Inferior parietal cortex (tissue), 1 donor: ENCODE data around the gene LDLRAD4.
A peak's percentile ranks its signal among the peaks of the same experiment; 100 is the strongest.

Experiments used
- DNase-seq: peaks from one replicate; pipeline ENCODE4 v3.0.0-alpha.2; 2016; ENCODE audit errors: extremely low spot score

Gene LDLRAD4

DNA sequence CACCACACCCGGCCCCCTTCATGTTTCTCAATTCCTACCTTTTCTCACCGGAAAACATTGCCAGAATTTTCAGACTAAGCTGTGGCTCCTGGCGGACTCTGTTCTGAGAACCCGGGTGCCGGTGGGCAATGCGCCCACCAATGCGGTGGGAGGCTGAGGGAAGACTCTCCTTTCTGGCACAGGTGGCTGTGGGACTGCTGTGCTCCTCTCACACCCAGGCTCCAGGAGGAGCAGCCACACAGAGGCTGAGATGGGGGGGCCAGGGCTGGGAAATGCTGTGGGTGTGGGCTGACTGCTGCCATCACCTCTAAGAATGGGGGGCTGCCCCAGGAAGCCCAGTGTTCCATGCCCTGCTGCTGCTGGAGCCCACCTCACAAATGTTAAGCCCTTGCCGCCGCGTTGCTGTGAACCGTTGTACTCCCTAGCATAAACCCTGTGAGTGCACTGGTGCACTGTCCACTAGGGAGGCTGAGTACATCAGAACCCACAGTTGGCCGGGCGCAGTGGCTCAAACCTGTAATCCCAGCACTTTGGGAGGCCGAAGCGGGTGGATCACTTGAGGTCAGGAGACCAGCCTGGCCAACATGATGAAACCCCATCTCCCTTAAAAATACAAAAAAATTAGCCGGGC is 152.6 kb downstream of the LDLRAD4 start:
- no peak for DNase-seq

DNA sequence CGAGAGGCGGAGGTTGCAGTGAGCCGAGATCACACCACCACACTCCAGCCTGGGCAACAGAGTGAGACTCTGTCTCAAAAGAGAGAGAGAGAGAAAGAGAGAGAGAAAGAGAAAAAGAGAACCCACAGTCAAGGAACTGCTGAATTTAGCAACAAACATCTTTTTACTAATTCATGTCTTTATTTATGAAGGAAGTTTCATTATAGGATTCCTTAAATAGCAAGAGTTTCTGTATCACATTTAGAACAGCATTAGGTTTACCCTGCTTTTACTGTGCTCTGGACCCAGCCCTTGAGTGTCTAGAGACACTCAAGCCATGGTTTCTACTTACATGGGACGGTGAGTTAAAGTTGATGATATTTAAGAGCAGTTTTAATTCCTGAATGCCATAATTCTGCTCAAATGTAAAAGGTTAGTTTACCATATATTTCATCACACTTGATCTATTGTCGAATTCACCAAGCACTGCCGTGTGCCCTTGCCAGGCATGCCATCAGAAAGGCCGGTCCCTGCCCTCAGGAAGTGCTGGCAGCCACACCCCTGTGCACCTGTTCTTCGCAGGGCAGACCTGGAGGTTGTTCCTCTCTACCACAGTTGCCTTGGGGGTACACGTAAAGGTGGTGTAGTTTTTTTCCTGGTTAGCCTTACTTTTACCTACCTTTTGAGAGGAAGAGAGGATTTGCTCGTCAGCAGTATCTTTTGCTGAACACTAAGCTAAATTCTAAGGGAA is 153.3 kb downstream of the LDLRAD4 start:
- no peak for DNase-seq

DNA sequence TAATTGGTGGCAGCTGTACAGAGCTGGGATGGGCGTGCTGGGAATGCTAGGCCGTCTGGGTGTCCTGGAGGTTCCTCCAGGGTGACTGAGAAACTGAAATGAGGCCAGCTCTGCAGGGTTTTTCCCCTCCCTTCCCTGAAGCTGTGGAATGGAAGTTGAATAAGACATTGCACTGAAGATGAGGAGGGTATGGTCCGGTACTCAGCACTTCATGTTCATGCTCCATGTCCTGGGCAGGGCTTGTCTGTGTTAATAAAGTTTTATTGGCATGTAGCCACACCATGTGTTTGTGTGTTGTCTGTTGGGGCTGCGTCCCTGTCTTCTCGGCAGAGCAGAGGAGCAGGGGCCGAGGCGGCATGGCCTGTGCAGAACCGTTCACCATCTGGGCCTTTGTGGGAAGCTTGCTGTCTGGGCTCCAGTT is 154.0 kb downstream of the LDLRAD4 start:
- no peak for DNase-seq

DNA sequence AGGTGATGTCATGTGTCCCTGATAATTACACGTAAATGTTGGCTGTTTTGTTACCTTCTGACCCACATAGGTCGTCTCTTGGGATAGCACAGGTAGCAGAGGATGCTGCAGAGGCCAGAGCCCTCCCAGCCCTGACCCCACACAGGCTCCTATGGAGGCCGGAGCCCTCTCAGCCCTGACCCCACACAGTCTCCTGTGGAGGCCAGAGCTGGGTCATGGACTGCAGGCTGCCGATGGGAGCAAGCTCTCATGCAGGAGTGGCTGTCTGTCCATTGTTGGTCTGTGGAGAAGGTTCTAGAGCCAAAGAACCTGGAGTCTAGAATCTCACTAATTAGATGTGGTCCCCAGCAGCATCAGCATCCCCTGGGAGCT is 155.5 kb downstream of the LDLRAD4 start:
- DNase-seq, result no peak

DNA sequence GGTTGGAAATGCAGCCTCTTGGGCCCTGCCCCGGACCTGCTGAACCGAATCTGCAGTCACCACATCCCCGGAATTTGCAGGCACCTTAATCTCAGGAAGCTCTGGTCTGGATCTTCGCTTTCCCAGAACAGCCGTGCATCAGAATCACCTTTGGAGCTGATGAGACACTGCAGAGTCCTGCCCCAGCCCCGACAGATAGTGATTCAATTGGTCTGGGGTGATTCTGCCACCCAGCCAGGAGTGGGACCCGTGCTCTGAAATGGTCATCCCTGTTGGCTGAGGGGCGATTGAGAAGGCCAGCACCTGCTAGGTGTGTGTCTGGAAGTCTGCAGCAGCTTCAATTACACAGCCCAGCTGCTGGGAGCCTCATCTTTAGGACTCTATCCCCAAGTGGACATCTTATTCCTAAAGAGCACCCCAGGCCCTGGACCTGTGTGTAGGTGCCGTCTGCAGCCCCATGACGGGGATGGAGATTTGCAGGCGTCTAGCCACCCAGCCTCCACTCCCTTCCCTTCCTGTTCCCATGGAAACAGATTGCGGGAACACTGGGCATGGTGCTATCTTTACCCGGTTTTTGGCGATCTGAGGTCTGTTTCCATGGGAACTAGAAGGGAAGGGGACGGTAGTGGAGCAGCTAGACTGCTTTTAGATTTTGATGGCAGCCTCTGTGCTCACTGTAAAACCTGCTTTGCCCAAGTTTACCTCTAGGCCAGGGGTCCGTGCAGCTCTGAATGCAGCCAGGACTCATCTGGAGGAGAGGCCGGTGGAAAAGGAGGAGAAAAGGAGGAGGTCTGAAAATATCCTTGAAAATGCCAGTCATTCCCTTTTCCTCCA is 156.1 kb downstream of the LDLRAD4 start:
- peak; percentile 73 for DNase-seq

DNA sequence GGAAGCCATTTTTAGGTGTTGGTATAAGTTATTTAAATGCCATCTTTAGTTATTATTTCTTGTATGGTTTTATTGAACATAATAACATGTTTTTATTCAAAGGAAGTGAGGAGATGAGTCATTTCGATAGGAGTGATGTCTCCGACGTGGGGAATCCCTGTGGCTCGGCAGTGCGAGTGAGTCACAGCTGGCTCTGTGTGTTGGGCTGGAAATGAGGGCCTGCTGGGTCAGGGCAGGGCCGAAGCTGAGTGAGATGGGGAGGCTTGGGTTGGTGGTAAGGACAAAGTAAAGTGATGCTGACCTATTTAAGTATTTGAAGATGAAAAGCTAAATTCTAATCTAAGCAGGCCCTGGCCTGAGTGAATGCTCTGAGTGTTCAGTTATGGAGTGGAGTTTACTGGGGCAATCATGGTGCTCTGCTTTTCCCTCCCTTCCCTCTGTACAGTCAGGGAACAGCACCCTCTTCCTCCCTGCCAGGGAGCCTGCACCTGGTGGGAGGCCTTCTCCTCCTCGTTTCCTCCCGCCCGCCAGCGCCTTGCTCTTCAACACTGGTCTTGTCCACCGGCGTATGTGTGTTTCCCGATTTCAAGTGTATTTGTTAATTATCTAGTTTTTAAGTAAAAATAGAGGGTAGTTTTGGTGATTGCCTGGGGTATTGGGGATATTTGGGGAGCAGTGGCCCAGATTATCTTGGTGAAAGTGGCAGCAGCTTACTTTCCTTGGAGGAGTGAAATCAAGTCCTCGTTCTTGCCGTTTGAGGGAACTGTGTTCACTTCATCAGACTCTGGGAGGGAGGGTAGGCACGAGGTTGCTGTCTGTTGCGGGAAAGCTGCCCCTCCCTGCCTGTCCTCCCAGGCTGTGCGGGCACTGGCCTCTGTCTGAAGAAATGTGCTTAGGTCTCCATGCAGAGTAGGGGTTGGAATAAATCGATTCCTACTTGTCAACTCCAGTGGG is 157.0 kb downstream of the LDLRAD4 start:
- no peak for DNase-seq

DNA sequence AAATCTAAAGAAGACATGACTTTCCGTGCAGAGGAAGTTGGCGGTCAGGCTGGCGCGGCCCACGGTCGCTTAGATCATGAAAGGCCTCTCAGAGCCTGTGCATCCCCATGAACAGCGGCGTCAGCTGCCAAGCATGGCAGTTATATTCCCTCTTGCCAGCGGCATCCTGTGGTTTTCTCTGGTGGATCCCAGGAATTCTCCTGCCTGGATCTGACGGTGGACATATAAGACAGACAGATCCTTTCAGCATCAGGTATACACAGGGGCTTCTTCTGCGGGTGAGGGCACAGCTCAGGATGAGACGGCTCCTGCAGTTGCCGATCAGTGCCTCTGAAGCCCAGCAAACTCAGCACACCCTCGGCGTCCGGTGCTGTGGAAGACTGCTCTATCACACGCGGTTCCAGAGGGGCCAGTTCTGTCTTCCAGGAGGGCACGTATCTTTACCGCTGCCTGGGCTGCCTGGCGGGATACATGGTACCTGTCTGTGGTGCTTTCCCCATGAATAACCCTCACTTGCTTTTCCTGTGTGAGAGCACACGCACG is 157.8 kb downstream of the LDLRAD4 start:
- DNase-seq, result no peak

DNA sequence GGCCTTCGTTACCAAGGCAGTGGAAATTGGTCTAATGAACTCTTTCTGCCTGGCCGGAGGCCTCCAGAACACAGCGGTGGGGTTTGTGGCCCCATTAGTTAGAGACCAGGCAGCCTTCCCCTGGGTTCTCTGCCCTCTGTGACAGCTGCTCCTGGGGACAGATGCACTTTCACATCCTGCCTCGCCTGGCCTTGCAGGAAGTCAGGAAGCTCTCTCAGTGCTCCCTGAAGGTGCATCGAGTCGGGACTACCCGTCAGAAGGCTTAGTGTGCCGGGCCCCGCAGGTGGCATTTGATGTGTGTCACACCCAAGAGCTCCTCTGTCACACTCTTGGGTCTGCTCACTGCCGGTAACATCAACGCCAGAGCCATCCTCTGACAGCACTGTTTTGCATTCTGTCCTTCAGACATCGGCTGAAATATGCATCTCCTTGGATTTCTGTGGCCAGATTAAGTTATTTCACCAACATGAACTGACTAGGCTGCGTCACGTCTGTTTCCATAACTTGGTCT is 158.3 kb downstream of the LDLRAD4 start:
- no peak for DNase-seq

DNA sequence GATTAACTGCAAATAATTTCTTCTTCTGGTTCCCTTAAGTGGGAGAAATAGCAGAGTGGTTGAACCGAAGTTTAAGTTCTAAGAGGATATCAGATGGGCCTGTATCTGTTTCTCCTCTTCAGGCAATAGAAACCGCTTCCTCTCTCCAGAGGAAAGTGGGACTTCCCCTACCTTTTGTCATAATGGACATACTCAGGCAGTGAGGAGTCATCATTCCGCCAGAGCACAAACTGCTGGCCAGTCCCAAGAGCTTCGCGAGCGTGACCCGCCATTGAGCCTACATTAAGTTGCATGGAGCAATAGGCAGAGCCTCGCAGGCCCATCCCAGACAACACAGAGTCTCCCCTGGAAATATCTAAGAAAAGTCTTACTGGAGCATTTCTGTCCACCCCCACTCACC is 158.9 kb downstream of the LDLRAD4 start:
- no peak for DNase-seq

DNA sequence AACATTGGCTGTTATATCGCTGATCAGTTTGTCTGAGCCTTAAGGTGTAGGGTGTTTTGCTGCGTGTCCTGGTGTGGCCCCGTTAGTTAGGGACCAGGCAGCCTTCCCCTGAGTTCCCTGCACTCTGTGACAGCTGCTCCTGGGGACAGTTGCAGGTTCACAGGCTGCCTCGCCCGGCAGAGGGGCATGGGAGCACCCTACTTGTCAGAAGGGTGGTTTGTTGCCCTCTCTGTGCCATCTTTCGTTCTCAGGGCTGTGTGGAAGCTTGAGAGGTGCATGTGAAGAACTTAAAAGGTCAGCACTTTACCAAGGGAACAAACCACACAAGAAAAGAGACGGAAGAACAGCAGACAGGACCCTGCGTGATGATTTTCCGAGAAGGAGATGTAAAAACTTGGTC is 159.6 kb downstream of the LDLRAD4 start:
- DNase-seq, result no peak

DNA sequence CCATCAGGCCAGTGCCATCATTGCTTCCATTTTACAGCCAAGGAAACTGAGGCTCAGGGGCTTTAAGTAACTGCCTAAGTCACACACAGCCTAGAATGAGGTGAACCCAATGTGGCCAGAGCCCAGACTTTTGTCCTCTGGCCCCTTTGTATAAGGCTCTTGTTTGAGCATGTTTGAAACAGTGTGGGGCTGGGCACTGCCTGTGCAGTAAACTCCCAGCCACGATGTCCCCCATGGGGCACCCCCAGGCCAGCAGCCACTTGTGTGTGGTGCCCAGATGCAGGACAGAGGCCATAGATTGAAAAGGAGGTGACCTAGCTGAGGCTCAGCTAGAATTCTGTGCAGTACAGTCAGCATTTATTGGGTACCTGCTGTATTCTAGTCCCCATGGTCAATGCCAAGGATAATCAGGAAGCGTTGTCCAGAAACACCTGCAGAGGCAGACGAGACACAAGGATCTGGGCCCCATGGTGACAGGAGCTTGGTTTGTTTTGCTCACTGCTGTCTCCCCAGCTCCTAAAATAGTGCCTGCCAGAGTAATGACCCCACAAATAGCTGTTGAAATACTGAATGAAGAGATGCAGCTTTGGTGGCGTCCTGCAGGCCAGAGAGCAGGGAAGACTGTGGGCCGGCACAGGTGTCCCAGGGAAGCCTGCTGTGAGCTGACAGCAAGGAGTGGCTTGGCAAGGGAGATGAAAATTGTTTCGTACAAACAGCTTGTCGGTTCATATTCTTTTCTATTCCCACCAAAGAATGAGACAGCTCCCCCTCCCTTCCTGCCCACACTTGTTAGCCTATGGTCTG is 160.7 kb downstream of the LDLRAD4 start:
- DNase-seq, result no peak

DNA sequence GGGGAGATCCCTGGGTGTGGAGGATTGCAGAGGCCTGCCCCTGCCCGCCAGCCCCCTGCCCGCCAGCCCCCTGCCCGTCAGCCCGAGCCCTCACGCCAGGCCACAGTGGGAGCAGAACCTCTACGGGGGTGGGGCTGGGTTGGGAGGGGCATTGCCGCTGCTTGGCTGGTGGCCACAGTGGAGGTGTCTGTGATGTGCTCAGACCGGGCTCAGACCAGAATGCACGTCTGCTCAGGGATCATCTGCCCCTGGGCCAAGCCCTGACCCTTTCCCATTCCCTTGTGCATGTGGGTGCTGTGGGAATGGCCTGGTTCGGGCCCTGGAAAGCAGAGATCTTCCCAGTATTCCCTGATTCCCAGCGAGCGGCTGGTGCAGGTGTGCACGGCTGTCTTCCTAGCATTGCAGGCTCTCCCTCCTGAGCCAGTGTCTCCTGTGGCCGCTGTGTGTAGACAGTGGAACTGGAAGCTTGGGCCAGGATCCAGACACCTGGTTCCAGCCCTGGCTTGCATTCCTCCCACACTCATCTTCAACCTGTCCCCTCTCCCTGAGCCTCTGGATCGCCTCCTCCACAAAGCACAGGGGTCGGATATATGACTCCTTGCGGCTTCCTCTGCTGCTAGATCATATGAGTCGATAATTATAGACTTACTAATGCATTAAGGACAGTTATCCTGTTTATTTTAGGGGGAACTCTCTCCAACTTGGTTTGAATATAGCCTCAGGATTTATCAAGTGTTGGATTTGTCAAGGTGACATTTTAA is 161.6 kb downstream of the LDLRAD4 start:
- DNase-seq, result no peak

DNA sequence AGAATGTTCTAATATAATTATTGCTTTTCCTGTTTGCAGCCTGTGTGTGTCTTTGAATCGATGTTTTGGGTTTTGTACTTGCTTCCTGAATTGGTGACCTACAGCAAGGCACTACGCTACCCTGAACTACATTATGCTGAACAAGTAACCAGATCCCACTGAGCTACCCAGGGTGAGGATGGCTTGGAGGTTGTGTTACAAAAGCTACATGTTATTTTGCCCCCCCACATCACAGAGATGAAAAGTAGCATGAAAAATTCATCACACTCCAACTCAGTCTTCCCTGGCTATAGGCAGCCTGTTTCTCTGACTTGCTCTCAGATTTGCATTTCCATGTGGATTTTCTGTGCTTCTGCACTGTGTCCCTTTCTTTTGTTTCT is 162.1 kb downstream of the LDLRAD4 start:
- DNase-seq, result no peak

DNA sequence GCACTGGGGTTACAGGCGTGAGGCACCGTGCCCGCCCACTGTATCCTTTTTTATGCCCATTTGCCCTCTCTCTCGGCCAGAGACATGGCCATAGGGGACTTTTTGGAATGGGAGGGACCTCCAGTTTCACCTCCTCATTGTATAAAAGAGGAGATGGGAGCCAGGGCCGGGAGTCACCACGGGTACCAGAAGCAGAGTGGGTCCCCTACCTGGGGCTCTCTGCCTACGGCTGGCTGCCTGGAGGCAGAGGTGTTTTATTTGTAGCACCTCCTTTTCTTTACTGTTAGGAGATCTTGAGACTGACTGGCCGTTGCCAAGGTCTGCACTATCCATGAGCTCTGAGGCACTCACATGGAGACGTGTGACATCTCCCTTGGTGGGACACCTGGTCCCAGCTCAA is 162.8 kb downstream of the LDLRAD4 start:
- DNase-seq, result no peak

DNA sequence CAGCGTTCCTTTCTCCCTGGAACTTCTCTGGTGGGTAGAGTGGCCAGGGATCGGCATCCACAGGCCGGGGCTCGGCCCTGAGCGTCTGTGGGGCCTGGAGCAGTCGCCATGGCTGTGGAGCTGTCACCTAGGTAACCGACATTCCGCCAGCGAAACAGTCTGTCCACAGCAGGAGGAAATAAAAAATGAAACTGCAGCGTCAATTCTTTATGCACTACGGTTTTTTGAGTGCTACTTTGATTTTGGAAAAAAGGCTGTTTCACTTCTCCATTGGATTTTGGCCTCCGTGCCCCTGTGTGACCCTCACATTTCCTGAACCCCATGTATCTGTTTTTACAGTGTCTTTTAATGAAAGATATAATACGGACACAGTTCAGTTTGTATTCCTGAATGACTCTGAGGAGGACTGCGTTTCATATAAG is 163.4 kb downstream of the LDLRAD4 start:
- no peak for DNase-seq

DNA sequence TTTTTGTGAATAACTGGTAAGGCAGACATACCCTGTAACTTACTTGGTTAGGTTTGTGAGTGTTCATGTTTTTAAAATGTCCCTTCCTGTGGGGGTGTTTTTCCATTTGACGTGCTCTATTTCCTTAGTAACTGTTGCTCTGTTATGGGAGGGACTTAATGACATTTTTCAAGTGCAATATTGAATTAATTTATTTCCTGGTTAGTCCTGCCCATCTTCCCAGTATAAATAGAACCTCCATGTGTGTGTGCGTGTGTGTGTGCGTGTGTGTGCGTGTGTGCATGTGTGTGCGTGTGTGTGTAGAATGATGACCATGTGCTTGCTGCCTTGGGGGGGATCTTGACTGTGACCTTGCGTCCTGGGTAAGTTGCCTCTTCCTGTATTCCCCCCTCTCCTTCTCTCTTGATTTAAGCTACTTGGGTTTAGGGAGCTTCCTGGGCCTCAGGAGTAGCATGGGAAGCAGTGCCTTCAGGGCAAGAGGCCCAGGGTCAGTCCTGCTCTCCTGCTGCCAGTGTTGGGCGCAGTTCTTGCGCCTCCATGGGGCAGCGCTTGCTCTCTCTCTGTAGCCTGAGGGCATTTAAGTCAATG is 163.9 kb downstream of the LDLRAD4 start:
- DNase-seq, result no peak

DNA sequence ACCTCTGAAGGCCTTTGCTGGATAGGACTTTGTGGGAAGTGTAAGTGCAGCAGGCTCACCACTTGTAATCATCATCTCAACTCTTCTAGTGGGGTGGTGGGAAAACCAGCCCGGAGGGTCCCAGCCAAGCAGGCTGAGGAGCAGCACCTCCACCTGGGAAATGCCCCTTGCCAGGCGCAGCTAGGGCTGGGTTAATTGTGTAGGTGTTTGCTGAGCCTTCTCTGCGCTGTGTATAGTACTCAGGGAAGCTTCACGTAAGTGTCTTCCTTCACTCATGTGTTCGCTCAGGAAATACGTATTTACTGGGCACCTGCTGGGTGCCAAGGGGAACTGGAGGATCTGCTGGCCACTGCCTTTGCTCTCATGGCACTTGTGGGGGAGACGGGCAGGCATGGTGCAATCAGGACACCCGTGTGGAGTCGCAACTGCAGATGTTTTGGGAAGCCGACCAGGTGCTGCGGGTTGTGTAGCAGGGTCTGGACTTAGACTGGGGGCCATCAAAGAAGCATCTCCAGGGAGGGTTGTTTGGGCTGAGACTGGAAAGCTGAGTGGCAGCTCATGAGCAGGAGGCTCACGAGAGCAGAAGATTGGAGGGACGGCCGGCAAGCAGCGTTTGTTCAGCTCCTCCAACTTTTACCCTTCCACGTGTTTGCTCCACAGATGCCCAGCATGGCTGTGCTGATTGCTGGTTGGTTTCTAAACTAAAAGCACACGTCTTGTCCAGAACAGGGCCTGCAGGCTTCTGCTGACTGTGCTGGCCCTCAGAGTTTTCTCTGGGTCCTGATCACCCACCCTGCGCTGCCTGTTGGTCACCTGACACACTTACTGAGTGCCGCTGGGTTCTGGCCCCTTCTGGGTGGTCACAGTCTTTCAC is 164.6 kb downstream of the LDLRAD4 start:
- no peak for DNase-seq
